ENCODE data around the gene NAP1L4. TPM values are rescaled to one million over a fixed set of nuclear protein-coding genes. Genes with fewer than 3 reads are reported as not detected.

NAP1L4 gene
- total and polyA plus RNA-seq, 12 donors = 98.5 to 233 (median 182) TPM

DNA sequence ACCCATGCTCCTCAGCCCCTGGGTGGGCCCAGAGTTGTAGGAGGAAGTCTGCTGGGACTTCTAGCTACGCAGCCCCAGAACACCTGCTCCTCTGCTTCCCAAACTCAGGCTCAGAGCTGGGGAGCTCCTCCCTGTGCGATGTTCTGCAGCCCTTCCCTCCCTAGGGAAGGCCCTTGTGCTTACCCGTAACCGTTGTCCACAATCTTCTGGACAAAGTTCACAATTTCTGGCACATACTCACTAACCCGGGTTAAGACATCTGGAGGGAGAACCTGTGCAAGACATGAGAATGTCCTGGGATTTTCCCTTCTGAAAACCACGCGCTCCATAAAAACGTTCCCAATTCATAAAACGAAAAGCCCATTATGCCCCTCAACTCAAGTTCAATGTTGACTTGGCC, 36.7 kb upstream of the NAP1L4 start:
- no peak for TF ChIP-seq CTCF (IDR thresholded peaks at IDR 0.05)
- H3K9me3 ChIP-seq = no peaks in the 10 kb centered on the region
- 95% methylated on average over 9 of the region's 9 CpGs for WGBS, 2 donors

DNA sequence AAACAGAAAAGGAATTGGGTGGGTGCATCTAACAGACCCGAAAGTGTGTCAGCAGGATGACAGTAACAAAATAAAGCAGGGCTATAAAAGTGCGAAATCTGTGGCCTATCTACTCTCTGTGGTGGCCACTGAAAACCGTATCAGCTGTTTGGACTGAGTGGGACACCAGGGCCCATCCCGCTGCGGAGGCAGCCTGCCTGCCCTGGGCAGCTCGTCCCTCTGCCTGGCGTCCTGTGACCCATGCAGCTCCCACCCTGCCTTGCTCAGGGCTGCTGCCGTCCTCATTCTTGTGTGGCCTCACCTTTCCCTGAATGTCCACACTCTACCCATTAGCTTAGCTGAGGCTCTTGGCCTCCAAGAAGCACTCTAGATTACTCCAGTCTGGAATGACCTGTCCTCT, 34.7 kb upstream of the NAP1L4 start:
- WGBS, 2 donors = 95 to 96% methylated on average over 8 of the region's 8 CpGs

More for the DNA sequence above, 36.7 kb upstream of the NAP1L4 start:
- Histone ChIP-seq H3K36me3 (peaks cover 0 to 90% (median 42%) of the 10 kb centered on the region in 9 donors), H3K27ac (no peak overlapping the region), H3K4me3 (no peak overlapping the region), H3K27me3 (no peaks in the 10 kb centered on the region), H3K4me1 (peaks cover 0 to 24% (median 9%) of the 10 kb centered on the region in 9 donors)
- intact Hi-C loops (cut with DNase I) = loop anchor here in 1 of 10 donors (10.0 kb wide), 1 partner anchor 54 kb away; no protein-coding TSS in a partner anchor
- DNase-seq = no peak
- ATAC-seq = peak in 1 of 8 donors; percentile 15

DNA sequence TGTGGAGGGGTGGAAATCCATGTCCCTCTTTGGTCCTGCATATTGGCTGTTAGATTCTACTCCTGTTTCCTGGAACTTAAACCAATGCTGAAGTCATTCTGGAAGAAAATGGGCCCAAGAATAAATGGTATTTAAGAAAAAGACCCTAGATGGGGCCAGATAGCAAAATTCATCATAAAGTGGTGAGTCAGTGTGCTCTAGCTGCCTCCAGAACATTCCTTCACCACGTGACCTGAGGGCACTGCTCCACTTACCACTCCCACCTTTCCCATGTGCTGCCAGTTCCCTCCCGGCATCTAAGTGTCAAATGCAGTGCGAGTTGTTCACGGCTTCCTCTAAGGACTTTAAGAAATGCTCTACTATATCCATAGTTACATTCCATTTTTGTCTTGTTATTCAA, 30.9 kb upstream of the NAP1L4 start:
- intact Hi-C loops (cut with DNase I) = loop anchor here in 1 of 10 donors (10.0 kb wide), 1 partner anchor 48 kb away; no protein-coding TSS in a partner anchor
- peak overlapping the region in 1 of 10 donors; percentile 49 for H3K27ac ChIP-seq
- ATAC-seq = no peak
- H3K4me3 ChIP-seq = no peak overlapping the region
- DNase-seq = no peak
- WGBS, 2 donors = 91 to 93% methylated on average over 4 of the region's 4 CpGs
- H3K27me3 ChIP-seq = no peaks in the 10 kb centered on the region
- peaks cover 0 to 83% (median 38%) of the 10 kb centered on the region in 9 donors for H3K36me3 ChIP-seq
- H3K9me3 ChIP-seq = no peaks in the 10 kb centered on the region
- H3K4me1 ChIP-seq = peaks cover 0 to 21% (median 9%) of the 10 kb centered on the region in 9 donors
- no peak for TF ChIP-seq CTCF (IDR thresholded peaks at IDR 0.05)

More for the DNA sequence above, 34.7 kb upstream of the NAP1L4 start:
- TF ChIP-seq CTCF (IDR thresholded peaks at IDR 0.05) = no peak
- H3K36me3 ChIP-seq = peaks cover 0 to 85% (median 35%) of the 10 kb centered on the region in 9 donors
- no peak for DNase-seq
- peaks cover 0 to 36% (median 16%) of the 10 kb centered on the region in 9 donors for H3K4me1 ChIP-seq
- H3K27ac ChIP-seq = no peak overlapping the region
- H3K4me3 ChIP-seq = no peak overlapping the region
- intact Hi-C loops (cut with DNase I) = loop anchor here in 1 of 10 donors (10.0 kb wide), 1 partner anchor 52 kb away; no protein-coding TSS in a partner anchor
- no peaks in the 10 kb centered on the region for H3K27me3 ChIP-seq
- no peaks in the 10 kb centered on the region for H3K9me3 ChIP-seq
- no peak for ATAC-seq

- Histone ChIP-seq H3K9me3 (no peaks in the 10 kb centered on the region), H3K4me3 (no peak overlapping the region), H3K4me1 (peaks cover 0 to 21% (median 9%) of the 10 kb centered on the region in 9 donors), H3K27ac (peak overlapping the region in 1 of 10 donors; percentile 49), H3K27me3 (no peaks in the 10 kb centered on the region), H3K36me3 (peaks cover 0 to 83% (median 40%) of the 10 kb centered on the region in 9 donors)
- ATAC-seq = peak in 5 of 8 donors; percentile 19 to 68 (median 39)
- no peak for DNase-seq
- 83 to 88% methylated on average over 14 of the region's 14 CpGs for WGBS, 2 donors
- no peak for TF ChIP-seq CTCF (IDR thresholded peaks at IDR 0.05)
- intact Hi-C loops (cut with DNase I) = loop anchor here in 1 of 10 donors (10.0 kb wide), 1 partner anchor 48 kb away; no protein-coding TSS in a partner anchor
Observed at GRCh38 chr11:3022300-3022967, 30.3 kb upstream of the NAP1L4 start.

Data from heart right ventricle (tissue), 16 donors.